Prostate gland (tissue), 2 donors: ENCODE data around the gene STMN1.

Experiments used
- POLR2A ChIP-seq: fragments of 450-650 bp; IDR thresholded peaks from one replicate; pipeline ENCODE4 v1.6.1; 2016; ENCODE audit warnings: antibody characterized with exemption, mild to moderate bottlenecking
- TF ChIP-seq, protein P1 (sequence below), 4 experiments: fragments of 200-600 bp in 2 of 4; fragments of 450-650 bp in 2 of 4; sonication (generic) in 2 of 4; IDR thresholded peaks; 1 replicate in 3 of 4; 2 replicates in 1 of 4; pipeline ENCODE4 v1.5.1; 2016 to 2019; ENCODE audit warnings: antibody characterized with exemption in 4 of 4, mild to moderate bottlenecking in 2 of 4, moderate library complexity in 2 of 4

DNA sequence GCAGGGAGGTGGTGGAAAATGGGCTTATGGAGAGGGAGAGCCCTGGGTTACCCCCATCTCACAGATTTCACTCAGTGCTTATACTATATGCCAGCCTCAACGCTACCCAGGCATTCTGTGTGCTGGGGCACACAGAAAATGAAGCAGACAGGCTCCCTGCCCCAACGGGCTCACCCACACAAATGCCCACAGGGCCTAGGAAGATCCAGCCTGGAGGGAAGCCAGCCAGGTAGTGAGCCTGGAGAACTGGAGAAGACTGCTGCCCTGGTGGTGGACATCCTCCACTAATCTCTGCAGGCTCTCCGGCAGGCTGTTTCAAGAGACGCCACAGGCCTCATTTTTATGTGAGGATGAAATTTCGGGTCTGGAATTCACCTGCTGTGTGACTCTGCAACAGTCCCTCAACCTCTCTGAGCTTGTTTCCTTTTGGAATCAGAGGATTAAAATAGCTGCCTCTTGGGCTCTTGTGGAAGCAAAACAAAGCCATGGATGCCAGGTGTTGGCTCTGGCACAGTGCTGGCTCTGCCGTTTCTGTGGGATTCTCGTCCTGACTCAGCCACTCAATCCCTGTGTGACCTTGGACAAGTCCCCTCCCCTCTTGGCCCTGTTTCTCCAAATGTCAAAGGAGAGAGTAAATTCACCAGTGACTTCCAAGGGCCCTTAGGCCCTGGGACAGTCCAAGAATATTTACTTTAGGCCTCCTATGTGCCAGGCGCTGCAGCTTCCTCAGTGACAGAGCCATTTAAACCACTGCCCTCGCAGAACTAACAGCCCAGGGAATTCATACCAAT, 34.3 kb downstream of the STMN1 start:
- TF ChIP-seq, protein P1, sequence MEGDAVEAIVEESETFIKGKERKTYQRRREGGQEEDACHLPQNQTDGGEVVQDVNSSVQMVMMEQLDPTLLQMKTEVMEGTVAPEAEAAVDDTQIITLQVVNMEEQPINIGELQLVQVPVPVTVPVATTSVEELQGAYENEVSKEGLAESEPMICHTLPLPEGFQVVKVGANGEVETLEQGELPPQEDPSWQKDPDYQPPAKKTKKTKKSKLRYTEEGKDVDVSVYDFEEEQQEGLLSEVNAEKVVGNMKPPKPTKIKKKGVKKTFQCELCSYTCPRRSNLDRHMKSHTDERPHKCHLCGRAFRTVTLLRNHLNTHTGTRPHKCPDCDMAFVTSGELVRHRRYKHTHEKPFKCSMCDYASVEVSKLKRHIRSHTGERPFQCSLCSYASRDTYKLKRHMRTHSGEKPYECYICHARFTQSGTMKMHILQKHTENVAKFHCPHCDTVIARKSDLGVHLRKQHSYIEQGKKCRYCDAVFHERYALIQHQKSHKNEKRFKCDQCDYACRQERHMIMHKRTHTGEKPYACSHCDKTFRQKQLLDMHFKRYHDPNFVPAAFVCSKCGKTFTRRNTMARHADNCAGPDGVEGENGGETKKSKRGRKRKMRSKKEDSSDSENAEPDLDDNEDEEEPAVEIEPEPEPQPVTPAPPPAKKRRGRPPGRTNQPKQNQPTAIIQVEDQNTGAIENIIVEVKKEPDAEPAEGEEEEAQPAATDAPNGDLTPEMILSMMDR (IDR thresholded peaks at IDR 0.05), result no peak
- TF ChIP-seq POLR2A, result no peak
